Vagina (tissue), 2 donors: ENCODE results near the gene SH3BGRL2. TPM values are rescaled to one million over a fixed set of nuclear protein-coding genes. Genes with fewer than 3 reads are reported as not detected.

Source experiments
- DNase-seq, 2 donors: peaks; one replicate each; pipeline ENCODE4 v3.0.0-alpha.2; 2017; ENCODE audit errors: extremely low spot score in 2 of 2
- H3K27ac ChIP-seq: fragments of 200-600 bp; sonication (generic); one replicate; pipeline ENCODE4 v1.5.1; 2019
- H3K27me3 ChIP-seq: fragments of 200-600 bp; sonication (generic); one replicate; pipeline ENCODE4 v1.5.1; 2019
- H3K36me3 ChIP-seq, 2 donors: fragments of 200-600 bp; sonication (generic); one replicate each; pipeline ENCODE4 v1.5.1; 2017 to 2019
- H3K4me1 ChIP-seq: fragments of 200-600 bp; sonication (generic); one replicate; pipeline ENCODE4 v1.5.1; 2019
- H3K4me3 ChIP-seq, 2 donors: fragments of 200-600 bp; sonication (generic); 1 replicate in 1 of 2; 2 replicates in 1 of 2; pipeline ENCODE4 v1.5.1; 2016 to 2019
- H3K9me3 ChIP-seq: fragments of 200-600 bp; sonication (generic); one replicate; pipeline ENCODE4 v1.5.1; 2019
- CTCF ChIP-seq, 3 experiments: fragments of 450-650 bp in 2 of 3; fragments of 200-600 bp in 1 of 3; sonication (generic) in 1 of 3; IDR thresholded peaks; one replicate each; pipeline ENCODE4 v1.5.1; 2017 to 2019; ENCODE audit warnings: antibody characterized with exemption in 3 of 3, mild to moderate bottlenecking in 2 of 3, moderate library complexity in 2 of 3
- POLR2A ChIP-seq, 2 donors: fragments of 450-650 bp; IDR thresholded peaks; one replicate each; pipeline ENCODE4 v1.6.1; 2017; ENCODE audit warnings: antibody characterized with exemption in 2 of 2, mild to moderate bottlenecking in 2 of 2, moderate library complexity in 2 of 2
- POLR2AphosphoS5 ChIP-seq, 2 donors: sonication (generic); formaldehyde crosslinking; IDR thresholded peaks; one replicate each; pipeline ENCODE4 v1.9.0; 2017; ENCODE audit warnings: antibody characterized with exemption in 2 of 2, mild to moderate bottlenecking in 2 of 2, low read depth in 1 of 2; ENCODE audit not compliant: insufficient read depth in 1 of 2
- intact Hi-C: fragments of 100-400 bp; cut with DNase I; formaldehyde crosslinking; loops from one replicate; pipeline ENCODE4 v1.15.1; 2023
- total RNA-seq: library from RNA; depleted of rRNA; stranded (reverse); fragments of >200 nt; gene quantifications from one replicate; pipeline ENCODE4 v1.2.3, GENCODE V29; 2016

Gene SH3BGRL2
- total RNA-seq, 1 donor from 2014 or later = 38.3 TPM

- H3K27ac ChIP-seq = no peak overlapping the region
- intact Hi-C loops = no loop called here
- H3K27me3 ChIP-seq = no peaks in the 10 kb centered on the region
- TF ChIP-seq CTCF (IDR thresholded peaks at IDR 0.05) (no peak), POLR2AphosphoS5 (IDR thresholded peaks at IDR 0.05; ENCODE audit: insufficient read depth in 1 of 2, low read depth in 1 of 2) (no peak), POLR2A (IDR thresholded peaks at IDR 0.05) (no peak)
- H3K9me3 ChIP-seq = no peaks in the 10 kb centered on the region
- H3K36me3 ChIP-seq = no peaks in the 10 kb centered on the region
- no peak for DNase-seq
- H3K4me1 ChIP-seq = no peaks in the 10 kb centered on the region
- H3K4me3 ChIP-seq = no peak overlapping the region
These were observed 86.9 kb downstream of the SH3BGRL2 start for GRCh38 chr6:79717989-79718388.

- Histone ChIP-seq H3K4me3 (no peak overlapping the region), H3K4me1 (no peaks in the 10 kb centered on the region), H3K27ac (no peak overlapping the region), H3K9me3 (no peaks in the 10 kb centered on the region), H3K27me3 (no peaks in the 10 kb centered on the region), H3K36me3 (no peaks in the 10 kb centered on the region)
- intact Hi-C loops = no loop called here
- DNase-seq = no peak
- TF ChIP-seq POLR2AphosphoS5 (IDR thresholded peaks at IDR 0.05; ENCODE audit: insufficient read depth in 1 of 2, low read depth in 1 of 2) = no peak
- TF ChIP-seq POLR2A (IDR thresholded peaks at IDR 0.05) = no peak
- no peak for TF ChIP-seq CTCF (IDR thresholded peaks at IDR 0.05)
These were observed 87.5 kb downstream of the SH3BGRL2 start for GRCh38 chr6:79718509-79719247.

- Histone ChIP-seq H3K27me3 (no peaks in the 10 kb centered on the region), H3K4me1 (no peaks in the 10 kb centered on the region), H3K9me3 (no peaks in the 10 kb centered on the region), H3K27ac (no peak overlapping the region), H3K4me3 (no peak overlapping the region), H3K36me3 (no peaks in the 10 kb centered on the region)
- intact Hi-C loops = no loop called here
- no peak for DNase-seq
- TF ChIP-seq CTCF (IDR thresholded peaks at IDR 0.05) = no peak
- no peak for TF ChIP-seq POLR2A (IDR thresholded peaks at IDR 0.05)
- no peak for TF ChIP-seq POLR2AphosphoS5 (IDR thresholded peaks at IDR 0.05; ENCODE audit: insufficient read depth in 1 of 2, low read depth in 1 of 2)
These were observed 88.3 kb downstream of the SH3BGRL2 start for GRCh38 chr6:79719248-79719960.

- intact Hi-C loops = no loop called here
These were observed 93.7 kb downstream of the SH3BGRL2 start for GRCh38 chr6:79724816-79725215.

More at GRCh38 chr6:79724816-79725215, 93.7 kb downstream of the SH3BGRL2 start:
- Histone ChIP-seq H3K27ac (no peak overlapping the region), H3K36me3 (no peaks in the 10 kb centered on the region), H3K4me1 (no peaks in the 10 kb centered on the region), H3K4me3 (no peak overlapping the region), H3K27me3 (no peaks in the 10 kb centered on the region), H3K9me3 (no peaks in the 10 kb centered on the region)
- no peak for TF ChIP-seq CTCF (IDR thresholded peaks at IDR 0.05)
- DNase-seq = no peak
